Measurements from ENCODE around the gene GALK2. TPM values are rescaled to one million over a fixed set of nuclear protein-coding genes. Genes with fewer than 3 reads are reported as not detected.

Gene GALK2
- total RNA-seq, 1 experiment from 2014 or later, result 22.9 TPM

GRCh38 chr15:49122541-49123062 lies 47.4 kb upstream of the GALK2 start:
- Histone ChIP-seq H3K36me3 (ENCODE audit: insufficient read depth, low read length, poor library complexity, severe bottlenecking) (peaks cover 27% of the 10 kb centered on the region), H3K9me3 (ENCODE audit: low read depth, low read length, poor library complexity, severe bottlenecking) (no peaks in the 10 kb centered on the region), H3K4me1 (ENCODE audit: insufficient read depth, low read length, poor library complexity, severe bottlenecking) (peaks cover 4% of the 10 kb centered on the region), H3K4me3 (ENCODE audit: low read depth, low read length, poor library complexity, severe bottlenecking) (no peak overlapping the region), H3K27ac (ENCODE audit: low read depth, low read length, poor library complexity, severe bottlenecking) (no peak overlapping the region), H3K27me3 (replicated peaks; ENCODE audit: insufficient read depth, low read depth, low read length, poor library complexity) (no peaks in the 10 kb centered on the region)
- intact Hi-C loops (cut with micrococcal nuclease; ENCODE audit: unreplicated experiment), result no loop called here
- TF ChIP-seq EZH2 (IDR thresholded peaks at IDR 0.05; ENCODE audit: borderline replicate concordance, low read depth, low read length, poor library complexity, severe bottlenecking), result no peak
- TF ChIP-seq, protein P1, sequence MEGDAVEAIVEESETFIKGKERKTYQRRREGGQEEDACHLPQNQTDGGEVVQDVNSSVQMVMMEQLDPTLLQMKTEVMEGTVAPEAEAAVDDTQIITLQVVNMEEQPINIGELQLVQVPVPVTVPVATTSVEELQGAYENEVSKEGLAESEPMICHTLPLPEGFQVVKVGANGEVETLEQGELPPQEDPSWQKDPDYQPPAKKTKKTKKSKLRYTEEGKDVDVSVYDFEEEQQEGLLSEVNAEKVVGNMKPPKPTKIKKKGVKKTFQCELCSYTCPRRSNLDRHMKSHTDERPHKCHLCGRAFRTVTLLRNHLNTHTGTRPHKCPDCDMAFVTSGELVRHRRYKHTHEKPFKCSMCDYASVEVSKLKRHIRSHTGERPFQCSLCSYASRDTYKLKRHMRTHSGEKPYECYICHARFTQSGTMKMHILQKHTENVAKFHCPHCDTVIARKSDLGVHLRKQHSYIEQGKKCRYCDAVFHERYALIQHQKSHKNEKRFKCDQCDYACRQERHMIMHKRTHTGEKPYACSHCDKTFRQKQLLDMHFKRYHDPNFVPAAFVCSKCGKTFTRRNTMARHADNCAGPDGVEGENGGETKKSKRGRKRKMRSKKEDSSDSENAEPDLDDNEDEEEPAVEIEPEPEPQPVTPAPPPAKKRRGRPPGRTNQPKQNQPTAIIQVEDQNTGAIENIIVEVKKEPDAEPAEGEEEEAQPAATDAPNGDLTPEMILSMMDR (conservative IDR thresholded peaks at IDR 0.05; ENCODE audit: low read depth, low read length), result no peak
- ChIA-PET POLR2A (ENCODE audit: low non-redundant PET) (no interaction called here), CTCF (no interaction called here)
- DNase-seq (ENCODE audit: low spot score), result no peak
- BruUV-seq (replicated peaks), result no TSS peak

DNA sequence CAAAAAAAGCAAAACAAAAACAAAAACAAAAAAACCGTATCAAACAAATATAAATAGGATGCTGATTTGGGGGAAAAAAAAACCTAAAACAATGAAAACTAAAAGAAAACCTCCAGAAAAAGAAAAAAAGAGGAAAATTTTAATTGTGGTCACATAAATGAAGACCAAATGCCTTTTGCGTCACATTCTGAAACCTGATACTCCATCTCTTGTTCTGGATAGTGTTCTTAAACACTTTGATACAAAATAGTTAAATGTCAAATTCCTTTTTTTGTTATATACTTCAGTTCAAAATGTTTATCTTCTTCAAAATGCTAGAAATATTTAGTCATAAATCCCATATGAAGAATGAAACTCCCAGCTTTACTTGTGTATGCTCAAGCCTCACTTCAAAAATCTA lies 45.7 kb upstream of the GALK2 start:
- TF ChIP-seq, protein P1 (conservative IDR thresholded peaks at IDR 0.05; ENCODE audit: low read depth, low read length), result no peak
- TF ChIP-seq EZH2 (IDR thresholded peaks at IDR 0.05; ENCODE audit: borderline replicate concordance, low read depth, low read length, poor library complexity, severe bottlenecking), result no peak
- Histone ChIP-seq H3K4me1 (ENCODE audit: insufficient read depth, low read length, poor library complexity, severe bottlenecking) (peaks cover 4% of the 10 kb centered on the region), H3K27me3 (replicated peaks; ENCODE audit: insufficient read depth, low read depth, low read length, poor library complexity) (no peaks in the 10 kb centered on the region), H3K36me3 (ENCODE audit: insufficient read depth, low read length, poor library complexity, severe bottlenecking) (peaks cover 45% of the 10 kb centered on the region), H3K9me3 (ENCODE audit: low read depth, low read length, poor library complexity, severe bottlenecking) (no peaks in the 10 kb centered on the region), H3K4me3 (ENCODE audit: low read depth, low read length, poor library complexity, severe bottlenecking) (no peak overlapping the region), H3K27ac (ENCODE audit: low read depth, low read length, poor library complexity, severe bottlenecking) (no peak overlapping the region)
- intact Hi-C loops (cut with micrococcal nuclease; ENCODE audit: unreplicated experiment), result no loop called here
- ChIA-PET POLR2A (ENCODE audit: low non-redundant PET) (no interaction called here), CTCF (no interaction called here)
- BruUV-seq (replicated peaks), result no TSS peak
- no peak for DNase-seq (ENCODE audit: low spot score)

- Histone ChIP-seq H3K36me3 (ENCODE audit: insufficient read depth, low read length, poor library complexity, severe bottlenecking) (peaks cover 98% of the 10 kb centered on the region), H3K4me1 (ENCODE audit: insufficient read depth, low read length, poor library complexity, severe bottlenecking) (no peaks in the 10 kb centered on the region), H3K9me3 (ENCODE audit: low read depth, low read length, poor library complexity, severe bottlenecking) (no peaks in the 10 kb centered on the region), H3K4me3 (ENCODE audit: low read depth, low read length, poor library complexity, severe bottlenecking) (no peak overlapping the region), H3K27me3 (replicated peaks; ENCODE audit: insufficient read depth, low read depth, low read length, poor library complexity) (no peaks in the 10 kb centered on the region), H3K27ac (ENCODE audit: low read depth, low read length, poor library complexity, severe bottlenecking) (no peak overlapping the region)
- intact Hi-C loops (cut with micrococcal nuclease; ENCODE audit: unreplicated experiment), result no loop called here
- no TSS peak for BruUV-seq (replicated peaks)
- POLR2A ChIA-PET (ENCODE audit: low non-redundant PET), result no interaction called here
- TF ChIP-seq, protein P1 (conservative IDR thresholded peaks at IDR 0.05; ENCODE audit: low read depth, low read length), result no peak
- TF ChIP-seq EZH2 (IDR thresholded peaks at IDR 0.05; ENCODE audit: borderline replicate concordance, low read depth, low read length, poor library complexity, severe bottlenecking), result no peak
- no peak for DNase-seq (ENCODE audit: low spot score)
- CTCF ChIA-PET, result no interaction called here
Observed at GRCh38 chr15:49131403-49131802, 38.6 kb upstream of the GALK2 start.
